Cerebellar cortex (tissue), 1 donor: ENCODE data around the gene TTC28.
A peak's percentile ranks its signal among the peaks of the same experiment; 100 is the strongest.

ENCODE experiments used
- DNase-seq: peaks from one replicate; pipeline ENCODE4 v3.0.0-alpha.2; 2015; ENCODE audit warnings: low spot score

Gene TTC28

GRCh38 chr22:28268850-28269249 is 410.8 kb downstream of the TTC28 start:
- peak; percentile 46 for DNase-seq

DNA sequence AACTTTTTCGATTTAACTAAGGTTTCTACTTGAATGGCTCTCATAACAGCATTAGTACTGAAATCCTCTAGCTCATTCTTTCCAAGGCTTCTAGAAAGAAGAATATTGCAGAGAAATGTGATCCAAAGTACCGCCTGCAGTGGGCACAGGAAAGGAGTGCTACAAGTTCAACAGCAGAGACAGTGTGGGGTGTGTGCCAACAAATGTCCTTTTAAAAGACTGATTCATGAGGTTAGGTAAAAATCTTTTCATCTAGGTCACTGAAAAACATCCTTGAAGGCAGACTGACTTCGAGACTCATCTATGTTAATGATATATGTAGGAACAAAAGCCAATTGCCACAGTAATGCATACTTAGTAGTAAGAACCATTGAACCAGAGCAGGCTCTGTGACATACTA is 411.5 kb downstream of the TTC28 start:
- DNase-seq, result no peak

GRCh38 chr22:28260619-28261018 is 419.0 kb downstream of the TTC28 start:
- DNase-seq, result no peak

- no peak for DNase-seq
Measured at GRCh38 chr22:28259774-28260312, 419.8 kb downstream of the TTC28 start.

GRCh38 chr22:28254396-28254795 is 425.2 kb downstream of the TTC28 start:
- no peak for DNase-seq

GRCh38 chr22:28252539-28252938 is 427.1 kb downstream of the TTC28 start:
- DNase-seq, result no peak

GRCh38 chr22:28250036-28250695 is 429.5 kb downstream of the TTC28 start:
- DNase-seq, result no peak

DNA sequence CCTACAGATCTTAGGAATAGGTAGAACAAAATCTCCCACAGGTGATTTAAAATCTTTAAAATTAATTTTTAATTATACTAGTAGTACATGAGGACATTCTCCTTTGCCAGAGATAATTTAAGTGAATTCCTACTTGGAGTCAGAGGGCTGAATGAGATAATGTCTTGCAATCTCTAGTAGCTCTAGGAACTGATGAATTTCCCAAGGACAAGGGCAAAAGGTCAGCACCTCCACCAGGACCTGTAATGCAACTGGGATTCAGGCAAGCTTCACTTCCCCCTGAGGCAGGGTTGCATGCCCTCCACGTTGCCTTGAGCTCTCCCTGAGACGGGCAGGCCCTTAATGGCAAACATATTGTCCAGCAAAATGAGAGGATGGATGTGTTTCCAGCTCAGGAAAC is 430.2 kb downstream of the TTC28 start:
- no peak for DNase-seq

GRCh38 chr22:28247667-28248363 is 431.8 kb downstream of the TTC28 start:
- DNase-seq, result no peak

DNA sequence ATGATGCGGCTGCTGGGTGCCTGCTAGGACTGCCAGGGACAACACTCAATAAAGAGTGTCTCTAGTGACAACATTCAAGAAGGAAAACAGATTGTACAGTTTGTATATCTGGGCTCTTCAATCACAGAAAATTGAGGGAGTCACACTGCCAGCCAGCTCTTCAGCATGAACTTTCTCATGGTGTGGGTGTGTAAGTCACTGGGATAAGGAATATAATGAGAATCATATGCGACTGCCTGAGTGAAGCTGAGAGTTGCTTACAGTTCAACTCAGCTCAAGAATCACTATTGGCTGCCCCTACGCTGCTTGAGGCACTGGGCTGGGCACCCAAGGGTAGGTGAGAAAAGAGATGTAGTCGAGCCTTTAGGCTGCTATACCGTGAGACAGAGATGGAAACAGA is 432.5 kb downstream of the TTC28 start:
- no peak for DNase-seq

- DNase-seq, result no peak
Measured at GRCh38 chr22:28246397-28246796, 433.2 kb downstream of the TTC28 start.

DNA sequence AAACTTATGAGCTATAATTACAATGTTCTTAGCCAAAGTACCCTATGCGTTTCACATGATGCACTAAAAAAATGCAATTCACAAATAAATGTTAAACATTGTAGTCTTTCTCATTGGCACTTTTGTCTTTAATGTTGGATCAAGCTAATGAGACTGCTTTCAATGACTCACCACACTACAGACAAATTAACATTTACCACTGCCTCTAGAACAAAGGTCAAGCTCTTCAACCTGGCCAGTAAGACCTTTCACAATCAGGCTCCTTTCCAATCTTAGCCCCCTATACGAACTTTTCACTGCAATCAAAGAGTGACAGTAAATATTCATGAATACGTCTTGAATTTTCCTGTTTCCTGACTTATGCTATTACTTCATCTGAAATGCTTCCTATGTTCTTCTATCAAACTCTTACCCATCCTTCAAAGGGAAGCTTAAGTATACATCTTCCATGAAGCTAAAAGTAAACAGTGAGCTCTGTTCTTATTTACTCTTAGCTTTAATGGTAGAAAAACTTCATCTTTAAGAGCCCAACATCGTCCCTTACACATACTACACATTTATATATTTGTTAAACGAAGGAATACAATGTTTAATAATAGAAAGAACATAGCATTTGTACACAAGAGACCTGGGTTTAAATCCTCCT is 433.9 kb downstream of the TTC28 start:
- no peak for DNase-seq

DNA sequence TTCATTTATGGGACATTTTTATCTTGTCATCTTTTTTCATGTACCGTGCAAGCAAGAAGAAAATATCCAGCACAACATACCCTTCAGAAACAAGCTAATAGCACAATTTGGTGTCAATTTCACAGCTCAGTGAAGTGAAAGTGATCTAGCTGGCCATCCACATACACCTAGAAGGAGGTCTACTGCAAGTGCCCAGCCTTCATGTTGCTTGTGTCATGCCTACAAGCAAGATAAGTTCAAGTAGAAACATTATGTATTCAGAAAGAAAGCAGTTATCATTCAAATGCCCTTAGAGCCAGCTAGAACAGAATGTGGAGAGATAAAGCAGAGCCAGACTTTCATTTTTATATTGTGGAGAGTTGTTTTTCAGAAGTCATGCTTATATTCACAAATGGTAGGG is 434.9 kb downstream of the TTC28 start:
- no peak for DNase-seq

DNA sequence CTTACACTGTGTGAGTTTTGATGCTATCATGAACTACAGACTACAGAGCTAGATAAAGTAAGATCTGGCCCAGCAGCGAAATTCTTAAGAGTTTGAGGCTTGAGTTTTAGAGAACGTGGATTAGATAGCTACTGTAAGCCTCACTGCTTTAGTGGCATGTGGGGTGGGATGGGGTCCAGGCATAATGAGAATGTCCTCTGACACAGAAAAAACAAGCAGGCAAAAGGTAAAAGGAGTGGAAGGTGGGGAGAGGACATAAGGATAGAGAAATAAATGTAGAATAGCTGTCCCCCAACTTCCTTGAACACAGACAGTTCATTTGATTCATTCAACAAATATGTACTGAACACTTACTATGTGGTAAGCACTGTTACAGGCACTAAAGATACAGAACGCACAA is 436.1 kb downstream of the TTC28 start:
- no peak for DNase-seq

- DNase-seq, result no peak
Measured at GRCh38 chr22:28241656-28242290, 437.9 kb downstream of the TTC28 start.

DNA sequence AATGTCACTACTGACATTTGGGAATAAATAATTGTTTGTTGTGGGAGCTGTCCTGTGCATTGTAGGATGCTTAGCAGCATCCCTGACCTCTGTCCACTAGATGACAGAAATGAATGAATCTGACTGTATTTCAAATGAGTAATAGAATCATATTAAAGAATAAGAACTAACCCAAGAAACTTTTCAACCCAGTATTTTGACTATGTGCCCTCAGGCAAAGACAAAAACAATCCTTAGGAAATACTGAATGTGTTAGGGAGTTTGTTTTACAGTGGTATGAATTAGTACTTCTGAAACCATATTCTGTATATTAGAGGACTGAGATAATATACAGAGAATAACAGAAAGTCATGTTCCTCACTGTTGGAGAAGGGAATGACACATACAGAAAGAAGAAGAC is 439.7 kb downstream of the TTC28 start:
- no peak for DNase-seq

- no peak for DNase-seq
Measured at GRCh38 chr22:28237783-28238182, 441.9 kb downstream of the TTC28 start.

GRCh38 chr22:28237112-28237511 is 442.5 kb downstream of the TTC28 start:
- DNase-seq, result no peak

DNA sequence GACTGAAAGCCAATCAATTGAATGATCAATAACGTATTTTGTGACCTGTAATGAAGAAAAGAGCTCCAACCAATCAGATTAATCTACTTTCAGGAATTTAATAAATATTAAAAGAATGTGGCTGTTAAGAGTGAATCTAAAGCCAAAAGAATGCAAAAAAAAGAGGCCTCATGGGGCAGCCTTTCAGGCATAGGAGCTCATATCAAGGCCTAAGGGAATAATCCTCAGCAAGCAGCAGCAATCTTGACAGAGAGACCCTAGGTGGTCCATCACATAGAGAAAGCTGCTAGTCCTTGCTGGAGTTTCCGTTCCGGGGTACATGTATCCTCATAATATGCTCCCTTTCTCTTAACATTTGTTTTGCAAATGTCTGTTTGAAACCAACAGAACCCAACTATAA is 447.4 kb downstream of the TTC28 start:
- DNase-seq, result no peak

DNA sequence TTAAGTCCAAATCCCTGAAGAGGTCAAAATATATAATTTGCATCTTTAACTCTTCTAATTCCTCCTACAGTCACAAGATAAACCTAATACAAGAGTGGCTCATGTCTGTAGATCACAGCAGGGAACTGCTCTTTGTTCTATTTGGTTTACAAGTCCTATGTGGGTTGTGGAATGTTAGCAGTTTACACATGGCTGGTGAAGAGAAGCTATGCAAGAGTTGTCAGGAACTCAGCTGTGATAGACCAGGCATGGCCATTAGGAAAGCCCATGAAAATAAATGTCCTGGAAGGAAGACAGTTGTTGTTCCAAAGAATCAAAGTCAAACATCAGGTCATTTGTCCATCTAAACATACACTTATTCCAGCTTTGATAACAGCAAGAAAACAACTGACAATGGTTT is 448.2 kb downstream of the TTC28 start:
- DNase-seq, result no peak

DNA sequence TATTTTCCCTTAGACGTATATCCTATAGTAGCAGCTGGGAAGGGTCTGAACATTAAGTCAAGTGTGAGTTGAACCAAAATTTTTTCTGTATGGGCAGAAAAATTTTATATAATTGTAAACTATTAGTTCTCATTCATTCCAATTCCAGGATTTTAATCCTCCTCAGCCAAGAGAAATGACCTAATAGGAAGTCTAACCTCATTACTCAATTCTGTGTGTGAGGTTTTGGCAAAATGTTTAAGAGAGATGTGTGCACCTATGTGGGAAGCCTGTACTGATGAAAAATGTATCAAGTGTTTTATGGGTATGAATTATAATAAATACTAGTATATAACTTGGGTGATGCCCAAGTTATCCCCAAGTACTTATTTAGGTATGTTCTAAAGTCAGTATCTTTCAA is 449.0 kb downstream of the TTC28 start:
- no peak for DNase-seq

- DNase-seq, result no peak
Measured at GRCh38 chr22:28229566-28230485, 449.8 kb downstream of the TTC28 start.
